GM12878 (cell line): ENCODE results near the gene CLEC16A.

Experiments
- KDM1A ChIP-seq: fragments of 200-600 bp; sonication (generic); IDR thresholded peaks from 2 replicates; pipeline ENCODE4 v1.6.1; 2016; ENCODE audit warnings: borderline replicate concordance
- POLR2AphosphoS5 ChIP-seq: IDR thresholded peaks from 2 replicates; pipeline ENCODE4 v1.6.1; 2011; ENCODE audit warnings: mild to moderate bottlenecking, low read length, inconsistent platforms
- TF ChIP-seq, protein P1 (sequence below): IDR thresholded peaks from 2 replicates; pipeline ENCODE4 v1.6.1; 2012; ENCODE audit warnings: low read depth, low read length, improper control_type of control experiment
- TF ChIP-seq, protein P2 (sequence below), 3 experiments: IDR thresholded peaks in 2 of 3; conservative IDR thresholded peaks in 1 of 3; 2 replicates each; pipeline ENCODE4 v1.5.1; 2011; ENCODE audit warnings: low read depth in 3 of 3, low read length in 3 of 3, mild to moderate bottlenecking in 3 of 3, control low read depth in 2 of 3, moderate library complexity in 2 of 3, inconsistent platforms in 1 of 3, mixed read lengths in 1 of 3; ENCODE audit not compliant: control insufficient read depth in 2 of 3, insufficient read depth in 1 of 3; ENCODE audit errors: extremely low read depth in 1 of 3

DNA sequence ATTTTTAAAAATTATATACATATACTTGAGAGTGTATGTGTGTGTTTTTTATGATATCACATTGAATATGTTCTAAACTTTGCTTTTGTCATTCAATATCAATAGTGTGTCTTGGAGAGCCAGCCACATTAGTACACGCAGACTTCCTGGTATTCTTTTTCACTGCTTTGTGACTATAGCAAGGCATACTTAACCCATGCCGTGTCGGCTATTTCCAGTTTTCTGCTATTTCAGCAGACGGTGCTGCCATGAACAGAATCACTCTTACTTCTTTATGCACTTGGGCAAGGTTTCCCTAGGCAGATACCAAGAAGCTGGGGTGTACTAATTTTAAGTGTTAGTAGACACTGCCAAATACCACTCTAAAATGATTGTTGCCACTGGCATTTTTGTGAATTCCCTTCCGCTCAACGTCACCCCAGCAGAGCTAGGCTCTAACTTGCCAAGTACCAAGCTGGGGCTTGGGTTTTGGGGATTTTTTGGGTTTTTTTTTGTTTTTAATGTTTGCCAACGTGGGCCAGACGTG lies 176.8 kb downstream of the CLEC16A start:
- no peak for TF ChIP-seq POLR2AphosphoS5
- TF ChIP-seq, protein P1, sequence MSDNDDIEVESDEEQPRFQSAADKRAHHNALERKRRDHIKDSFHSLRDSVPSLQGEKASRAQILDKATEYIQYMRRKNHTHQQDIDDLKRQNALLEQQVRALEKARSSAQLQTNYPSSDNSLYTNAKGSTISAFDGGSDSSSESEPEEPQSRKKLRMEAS, result no peak
- no peak for TF ChIP-seq KDM1A
- TF ChIP-seq, protein P2, sequence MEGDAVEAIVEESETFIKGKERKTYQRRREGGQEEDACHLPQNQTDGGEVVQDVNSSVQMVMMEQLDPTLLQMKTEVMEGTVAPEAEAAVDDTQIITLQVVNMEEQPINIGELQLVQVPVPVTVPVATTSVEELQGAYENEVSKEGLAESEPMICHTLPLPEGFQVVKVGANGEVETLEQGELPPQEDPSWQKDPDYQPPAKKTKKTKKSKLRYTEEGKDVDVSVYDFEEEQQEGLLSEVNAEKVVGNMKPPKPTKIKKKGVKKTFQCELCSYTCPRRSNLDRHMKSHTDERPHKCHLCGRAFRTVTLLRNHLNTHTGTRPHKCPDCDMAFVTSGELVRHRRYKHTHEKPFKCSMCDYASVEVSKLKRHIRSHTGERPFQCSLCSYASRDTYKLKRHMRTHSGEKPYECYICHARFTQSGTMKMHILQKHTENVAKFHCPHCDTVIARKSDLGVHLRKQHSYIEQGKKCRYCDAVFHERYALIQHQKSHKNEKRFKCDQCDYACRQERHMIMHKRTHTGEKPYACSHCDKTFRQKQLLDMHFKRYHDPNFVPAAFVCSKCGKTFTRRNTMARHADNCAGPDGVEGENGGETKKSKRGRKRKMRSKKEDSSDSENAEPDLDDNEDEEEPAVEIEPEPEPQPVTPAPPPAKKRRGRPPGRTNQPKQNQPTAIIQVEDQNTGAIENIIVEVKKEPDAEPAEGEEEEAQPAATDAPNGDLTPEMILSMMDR (IDR thresholded peaks at IDR 0.05 in 2 of 3, conservative IDR thresholded peaks at IDR 0.05 in 1 of 3; ENCODE audit: control insufficient read depth in 2 of 3, extremely low read depth in 1 of 3, insufficient read depth in 1 of 3, low read depth in 3 of 3, low read length in 3 of 3), result no peak
